ENCODE results near the gene CINP. TPM values are rescaled to one million over a fixed set of nuclear protein-coding genes. Genes with fewer than 3 reads are reported as not detected.

CINP gene
- total RNA-seq, 4 donors from 2014 or later = 20.0 to 39.8 (median 34.7) TPM

GRCh38 chr14:102320671-102321455 lies 41.8 kb downstream of the CINP start:
- no peak for TF ChIP-seq CTCF (IDR thresholded peaks at IDR 0.05)
- ATAC-seq (ENCODE audit: low FRiP score) = no peak
- no peak for DNase-seq (ENCODE audit: low spot score)

- DNase-seq (ENCODE audit: low spot score) (no peak), ATAC-seq (ENCODE audit: low FRiP score) (peak; percentile 34)
- TF ChIP-seq CTCF (IDR thresholded peaks at IDR 0.05) = no peak
These were observed 42.5 kb downstream of the CINP start for GRCh38 chr14:102320033-102320660.

GRCh38 chr14:102319351-102320032 lies 43.2 kb downstream of the CINP start, which contains the start of gene ZNF839:
TSS of gene ZNF839 (plus strand) at chr14:102319746. CDS start at chr14:102319766, 20 bp downstream.
- no peak for TF ChIP-seq CTCF (IDR thresholded peaks at IDR 0.05)
- peak; percentile 73 for ATAC-seq (ENCODE audit: low FRiP score)

GRCh38 chr14:102318781-102319276 lies 43.9 kb downstream of the CINP start:
- DNase-seq (ENCODE audit: low spot score) (no peak), ATAC-seq (ENCODE audit: low FRiP score) (no peak)
- no peak for TF ChIP-seq CTCF (IDR thresholded peaks at IDR 0.05)

More at GRCh38 chr14:102319351-102320032, 43.2 kb downstream of the CINP start, which contains the start of gene ZNF839:
- peak; percentile 70 for DNase-seq (ENCODE audit: low spot score)

GRCh38 chr14:102317564-102318248 lies 45.0 kb downstream of the CINP start:
- DNase-seq (ENCODE audit: low spot score) = no peak
- ATAC-seq (ENCODE audit: low FRiP score) = no peak
- no peak for TF ChIP-seq CTCF (IDR thresholded peaks at IDR 0.05)

GRCh38 chr14:102316743-102317563 lies 45.7 kb downstream of the CINP start:
- TF ChIP-seq CTCF (IDR thresholded peaks at IDR 0.05) = peak in 2 of 3 donors; percentile 30 to 85
- ATAC-seq (ENCODE audit: low FRiP score) (peak; percentile 81), DNase-seq (ENCODE audit: low spot score) (peak; percentile 79)
